ENCODE data around the gene RNF167.

RNF167 gene

GRCh38 chr17:4959261-4959965 is 19.3 kb downstream of the RNF167 start:
- no peak for DNase-seq (ENCODE audit: low spot score)
- TF ChIP-seq, protein P1, sequence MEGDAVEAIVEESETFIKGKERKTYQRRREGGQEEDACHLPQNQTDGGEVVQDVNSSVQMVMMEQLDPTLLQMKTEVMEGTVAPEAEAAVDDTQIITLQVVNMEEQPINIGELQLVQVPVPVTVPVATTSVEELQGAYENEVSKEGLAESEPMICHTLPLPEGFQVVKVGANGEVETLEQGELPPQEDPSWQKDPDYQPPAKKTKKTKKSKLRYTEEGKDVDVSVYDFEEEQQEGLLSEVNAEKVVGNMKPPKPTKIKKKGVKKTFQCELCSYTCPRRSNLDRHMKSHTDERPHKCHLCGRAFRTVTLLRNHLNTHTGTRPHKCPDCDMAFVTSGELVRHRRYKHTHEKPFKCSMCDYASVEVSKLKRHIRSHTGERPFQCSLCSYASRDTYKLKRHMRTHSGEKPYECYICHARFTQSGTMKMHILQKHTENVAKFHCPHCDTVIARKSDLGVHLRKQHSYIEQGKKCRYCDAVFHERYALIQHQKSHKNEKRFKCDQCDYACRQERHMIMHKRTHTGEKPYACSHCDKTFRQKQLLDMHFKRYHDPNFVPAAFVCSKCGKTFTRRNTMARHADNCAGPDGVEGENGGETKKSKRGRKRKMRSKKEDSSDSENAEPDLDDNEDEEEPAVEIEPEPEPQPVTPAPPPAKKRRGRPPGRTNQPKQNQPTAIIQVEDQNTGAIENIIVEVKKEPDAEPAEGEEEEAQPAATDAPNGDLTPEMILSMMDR (IDR thresholded peaks at IDR 0.05; ENCODE audit: extremely low read depth, missing control alignments), result no peak

DNA sequence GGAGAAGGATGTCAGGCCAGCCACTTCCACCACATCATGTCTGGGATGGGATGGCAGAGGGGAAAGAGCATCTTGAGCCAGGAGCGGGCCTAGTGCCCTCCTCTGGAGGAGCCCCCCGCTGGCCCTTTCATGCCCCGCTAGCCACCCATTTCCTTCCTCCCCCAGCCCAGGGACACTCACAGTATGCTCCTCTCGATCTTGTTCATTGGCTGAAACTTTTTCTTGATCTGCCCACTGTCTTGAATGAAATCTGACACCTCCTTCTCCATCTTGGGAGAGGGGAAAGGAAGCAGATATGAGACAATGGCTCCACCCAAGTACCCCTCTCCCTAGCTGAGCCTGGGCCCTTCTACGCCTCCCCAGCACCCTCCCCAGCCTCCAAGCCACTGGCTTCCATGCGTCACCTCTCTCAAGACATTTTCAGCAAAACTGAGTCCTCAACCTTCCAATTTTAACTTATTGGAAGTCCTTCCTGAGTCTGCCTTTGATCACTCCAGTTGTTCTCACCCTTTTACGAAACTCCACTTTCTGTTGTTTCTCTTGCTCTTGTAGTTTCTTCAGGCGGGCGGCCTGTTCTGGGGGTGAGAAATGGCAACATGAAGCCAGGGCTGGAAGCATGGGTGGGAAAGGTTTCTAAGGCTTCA is 20.3 kb downstream of the RNF167 start:
- no peak for DNase-seq (ENCODE audit: low spot score)
- TF ChIP-seq, protein P1 (IDR thresholded peaks at IDR 0.05; ENCODE audit: extremely low read depth, missing control alignments), result no peak

DNA sequence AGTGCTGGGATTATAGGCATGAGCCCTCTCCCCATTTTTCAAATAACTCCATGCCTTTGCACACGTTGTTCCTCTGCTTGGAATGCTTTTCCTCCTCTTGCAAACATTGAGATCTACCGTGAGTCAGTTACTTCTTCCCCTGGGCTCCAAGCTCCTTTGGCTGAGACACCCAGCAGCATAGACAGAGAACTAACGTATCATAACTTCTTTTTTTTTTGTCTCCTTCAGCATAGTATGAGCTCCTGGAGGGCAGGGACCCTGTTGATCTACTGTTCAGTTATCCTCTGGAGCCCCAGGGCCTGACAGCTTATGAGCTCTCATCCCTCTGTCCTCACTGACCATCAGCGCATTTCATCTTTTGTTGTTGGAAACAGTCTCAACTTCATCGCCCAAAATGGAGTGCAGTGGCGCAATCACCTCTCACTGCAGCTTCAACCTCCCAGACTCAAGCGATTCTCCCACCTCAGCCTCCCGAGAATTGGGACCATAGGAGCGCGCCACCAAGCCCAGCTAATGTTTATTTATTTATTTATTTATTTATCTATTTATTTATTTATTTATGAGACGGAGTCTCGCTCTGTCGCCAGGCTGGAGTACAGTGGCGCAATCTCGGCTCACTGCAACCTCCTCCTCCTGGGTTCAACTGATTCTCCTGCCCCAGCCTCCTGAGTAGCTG is 25.4 kb downstream of the RNF167 start:
- DNase-seq (ENCODE audit: low spot score), result no peak
- TF ChIP-seq, protein P1 (IDR thresholded peaks at IDR 0.05; ENCODE audit: extremely low read depth, missing control alignments), result no peak

GRCh38 chr17:4966844-4967538 is 26.9 kb downstream of the RNF167 start:
- DNase-seq (ENCODE audit: low spot score), result peak; percentile 97
- TF ChIP-seq, protein P1 (IDR thresholded peaks at IDR 0.05; ENCODE audit: extremely low read depth, missing control alignments), result no peak

- TF ChIP-seq, protein P1 (IDR thresholded peaks at IDR 0.05; ENCODE audit: extremely low read depth, missing control alignments), result no peak
- peak; percentile 95 for DNase-seq (ENCODE audit: low spot score)
Measured at GRCh38 chr17:4967539-4968485, 27.7 kb downstream of the RNF167 start, which contains the start of gene SPAG7. Gene SPAG7 (minus strand): TSS chr17:4967817. CDS start chr17:4967804, 13 bp downstream.

GRCh38 chr17:4968486-4969046 is 28.5 kb downstream of the RNF167 start:
- no peak for DNase-seq (ENCODE audit: low spot score)
- TF ChIP-seq, protein P1 (IDR thresholded peaks at IDR 0.05; ENCODE audit: extremely low read depth, missing control alignments), result no peak
